ENCODE results near the gene MFAP3L.

Gene MFAP3L

DNA sequence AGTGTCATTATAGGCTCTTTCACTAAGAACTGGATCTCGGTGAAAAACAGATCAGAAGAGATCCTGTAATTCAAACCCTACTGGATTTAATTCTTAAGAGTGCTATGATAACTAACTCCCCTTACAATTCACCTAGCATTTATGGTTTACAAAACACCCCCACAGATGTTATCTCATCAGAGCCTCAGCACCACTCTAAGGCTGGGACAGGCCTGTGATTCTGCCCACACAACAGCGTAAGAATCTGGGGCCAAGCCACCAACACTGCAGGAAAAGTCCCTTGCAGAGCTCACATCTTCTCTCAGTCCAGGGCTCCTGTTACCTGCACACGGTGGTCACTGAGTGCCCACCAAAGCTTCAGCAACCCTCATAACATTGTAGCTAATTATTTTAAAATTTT is 8.9 kb downstream of the MFAP3L start:
- DNase-seq: no peak

DNA sequence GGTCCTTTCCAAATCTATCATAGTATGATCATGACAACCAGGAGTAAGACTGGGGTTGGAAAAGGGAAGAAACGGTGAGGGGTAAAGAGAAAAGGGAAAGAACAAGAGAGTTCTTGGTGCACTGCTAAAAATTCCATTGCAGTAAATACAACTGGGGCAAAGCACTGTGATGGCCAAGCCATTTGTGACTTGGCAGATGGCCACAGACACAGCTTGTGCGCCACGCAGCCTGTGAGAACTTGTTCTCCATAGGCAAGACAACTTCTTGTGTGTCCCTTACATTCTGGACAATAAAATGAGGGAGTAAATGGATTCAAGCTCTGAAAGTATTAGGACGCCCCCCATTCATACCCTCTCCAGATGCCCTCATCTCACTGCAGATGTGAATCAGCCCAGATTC is 10.9 kb downstream of the MFAP3L start:
- DNase-seq: no peak

DNA sequence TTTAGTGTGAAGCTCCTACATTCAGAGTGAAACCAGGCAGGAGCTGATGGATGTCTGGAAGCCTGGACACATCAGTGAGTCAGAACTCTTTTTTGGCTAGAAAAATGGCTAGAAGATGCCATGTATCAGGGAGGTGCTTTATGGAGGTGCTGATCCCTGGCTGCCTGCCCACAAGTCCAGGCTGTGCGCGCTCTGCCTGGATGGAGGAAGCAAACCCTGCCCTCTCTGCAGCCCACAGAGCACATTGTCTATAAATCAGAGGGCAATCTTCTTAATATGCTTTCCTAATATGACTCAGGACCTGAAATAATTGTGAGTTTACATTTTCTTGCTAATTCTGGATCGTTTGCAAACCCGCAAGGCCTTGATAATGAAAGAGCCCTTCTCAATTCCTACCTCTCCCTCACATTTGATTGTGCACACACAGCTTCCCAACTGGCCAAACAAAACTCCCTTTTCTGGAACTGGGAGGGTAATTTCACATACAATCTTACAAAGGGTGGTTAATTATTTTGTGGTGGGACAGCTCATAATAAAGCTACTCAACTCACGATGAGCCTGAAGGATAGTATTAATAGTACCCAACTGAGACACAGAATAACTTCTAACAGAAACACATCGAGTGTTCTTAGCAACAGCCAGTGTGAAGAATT is 11.7 kb downstream of the MFAP3L start:
- DNase-seq: no peak

DNA sequence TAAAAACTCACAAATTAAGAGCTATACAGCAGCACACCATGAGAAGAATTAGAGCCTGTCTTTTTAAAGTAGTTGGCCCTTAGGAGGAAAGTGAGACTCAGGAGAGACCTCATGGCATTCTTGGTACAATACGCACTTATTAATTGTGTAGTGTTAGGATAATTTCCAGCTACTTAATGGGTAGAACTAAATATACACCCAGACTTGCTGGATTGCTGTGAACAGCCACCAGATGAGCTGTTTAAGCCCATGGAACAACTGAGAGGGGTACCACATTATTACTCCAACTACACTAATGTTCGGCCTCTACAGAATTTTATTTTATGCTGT is 13.6 kb downstream of the MFAP3L start:
- no peak for DNase-seq

DNA sequence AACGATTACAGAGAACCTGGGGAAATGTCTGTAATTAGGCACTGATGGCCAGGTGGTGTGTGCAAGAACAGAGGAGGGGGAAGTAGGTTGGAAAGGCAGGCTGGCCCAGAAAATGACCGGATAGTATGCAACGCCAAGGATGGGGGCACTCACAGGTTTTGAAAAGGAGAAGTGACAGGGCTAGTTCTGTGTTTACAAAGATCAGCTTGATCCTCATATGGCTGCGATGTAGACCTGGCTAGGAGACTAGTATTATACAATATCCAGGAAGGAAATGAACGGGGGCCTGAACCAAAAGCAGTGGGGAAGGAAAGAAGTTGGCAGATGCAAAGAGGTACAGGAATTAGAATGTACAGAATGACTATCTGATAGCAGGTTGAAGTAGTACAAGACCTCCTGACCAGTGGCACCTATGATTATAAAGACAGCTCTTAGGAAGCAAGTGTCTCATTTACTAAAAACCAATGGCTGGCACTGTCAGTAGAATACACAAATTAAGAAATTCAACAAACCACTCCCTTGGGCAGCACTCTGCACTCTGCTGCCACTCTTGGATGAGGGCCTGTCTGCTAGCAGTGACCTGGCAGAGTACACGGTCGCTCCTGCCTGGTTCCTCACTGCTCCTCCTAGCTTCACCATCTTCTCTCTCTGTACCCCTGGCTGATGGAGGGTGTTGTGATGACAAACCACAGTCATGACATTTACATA is 14.1 kb downstream of the MFAP3L start:
- no peak for DNase-seq

DNA sequence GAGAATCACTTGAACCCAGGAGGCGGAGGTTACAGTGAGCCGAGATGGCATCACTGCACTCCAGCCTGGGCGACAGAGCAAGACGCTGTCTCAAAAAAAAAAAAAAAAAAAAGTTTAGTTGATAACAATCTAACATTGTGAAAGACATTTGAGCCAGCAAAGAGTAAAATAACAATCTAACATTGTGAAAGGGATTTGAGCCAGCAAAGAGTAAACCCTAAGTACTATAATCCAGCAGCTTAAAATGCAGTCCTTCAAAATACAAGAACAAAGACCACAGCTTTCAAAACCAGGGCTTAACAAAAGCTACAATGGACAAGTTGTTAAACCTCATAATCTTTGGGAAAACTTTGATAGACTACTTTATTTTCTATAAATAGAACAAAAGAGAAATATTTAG is 16.9 kb downstream of the MFAP3L start:
- DNase-seq: no peak

DNA sequence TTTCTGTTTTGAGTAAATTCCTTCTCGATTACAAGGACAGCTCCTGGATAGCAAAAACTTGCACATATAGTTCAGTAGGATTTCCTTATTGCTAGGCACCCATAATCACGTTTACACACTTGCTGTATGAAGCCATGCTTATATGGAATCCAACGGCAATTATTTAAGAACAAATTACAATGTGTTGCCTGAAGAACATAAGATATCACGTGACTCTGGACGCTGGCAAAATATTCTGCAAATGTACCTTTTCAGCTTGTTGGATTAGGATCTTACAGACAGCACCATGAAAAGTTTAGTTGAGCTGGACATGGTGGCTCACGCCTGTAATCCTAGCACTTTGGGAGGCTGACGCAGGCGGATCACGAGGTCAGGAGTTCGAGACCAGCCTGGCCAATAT is 17.4 kb downstream of the MFAP3L start:
- DNase-seq: no peak

DNA sequence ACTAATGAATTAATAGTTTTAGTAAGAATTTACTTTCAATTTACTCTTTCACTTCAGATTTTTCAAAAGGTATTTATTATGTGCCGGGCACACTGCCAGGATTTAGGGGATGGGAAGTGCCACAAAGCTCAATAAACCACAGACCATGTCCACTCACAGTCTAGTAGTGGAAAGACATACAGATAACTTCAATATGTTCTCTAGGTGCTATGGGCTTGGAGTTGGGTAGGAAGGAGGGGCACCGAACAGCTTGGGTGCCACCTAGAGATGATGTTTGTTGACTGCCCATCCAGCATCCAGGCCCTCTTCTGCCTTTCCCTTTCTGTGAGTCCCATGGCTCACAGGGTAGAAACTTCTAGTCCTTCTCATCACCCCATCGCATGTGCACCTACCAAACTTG is 17.8 kb downstream of the MFAP3L start:
- DNase-seq: no peak

DNA sequence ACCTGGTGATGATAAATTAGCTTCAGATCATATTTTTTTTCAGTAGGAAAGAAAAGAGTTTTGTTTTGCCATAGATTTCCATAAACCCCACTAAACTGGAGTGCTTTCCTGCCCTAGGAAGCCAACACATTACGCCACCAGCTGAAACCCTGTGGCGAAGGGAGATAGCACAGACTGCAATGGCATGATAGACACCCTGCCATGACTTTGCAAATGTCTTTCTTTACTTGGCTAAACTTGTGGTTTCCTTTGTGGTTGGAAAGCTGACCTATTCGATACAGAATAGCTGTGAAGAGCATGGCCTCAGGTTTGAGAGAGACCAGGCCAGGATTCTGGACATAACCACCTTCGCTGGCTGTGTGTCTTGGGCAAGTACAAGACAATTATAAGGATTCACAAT is 19.1 kb downstream of the MFAP3L start:
- no peak for DNase-seq

DNA sequence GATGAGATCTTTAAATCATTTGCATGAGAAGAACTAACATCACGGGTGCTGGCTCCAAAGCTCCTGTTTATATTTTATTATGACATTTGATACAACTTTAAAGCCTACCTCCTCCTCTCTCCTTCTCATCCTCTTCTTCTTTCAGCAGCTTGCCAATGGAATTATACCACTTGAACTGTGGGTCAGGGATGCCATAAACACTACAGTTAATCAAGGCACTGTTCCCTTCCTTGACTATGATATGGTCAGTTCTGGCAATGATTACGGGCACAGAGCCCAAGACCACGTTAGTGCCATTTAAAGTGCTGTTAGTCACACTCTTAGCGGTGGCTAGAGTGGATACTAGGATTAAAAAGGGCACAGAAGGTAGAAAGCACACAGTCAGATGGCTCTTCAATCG is 20.7 kb downstream of the MFAP3L start:
- DNase-seq: no peak

DNA sequence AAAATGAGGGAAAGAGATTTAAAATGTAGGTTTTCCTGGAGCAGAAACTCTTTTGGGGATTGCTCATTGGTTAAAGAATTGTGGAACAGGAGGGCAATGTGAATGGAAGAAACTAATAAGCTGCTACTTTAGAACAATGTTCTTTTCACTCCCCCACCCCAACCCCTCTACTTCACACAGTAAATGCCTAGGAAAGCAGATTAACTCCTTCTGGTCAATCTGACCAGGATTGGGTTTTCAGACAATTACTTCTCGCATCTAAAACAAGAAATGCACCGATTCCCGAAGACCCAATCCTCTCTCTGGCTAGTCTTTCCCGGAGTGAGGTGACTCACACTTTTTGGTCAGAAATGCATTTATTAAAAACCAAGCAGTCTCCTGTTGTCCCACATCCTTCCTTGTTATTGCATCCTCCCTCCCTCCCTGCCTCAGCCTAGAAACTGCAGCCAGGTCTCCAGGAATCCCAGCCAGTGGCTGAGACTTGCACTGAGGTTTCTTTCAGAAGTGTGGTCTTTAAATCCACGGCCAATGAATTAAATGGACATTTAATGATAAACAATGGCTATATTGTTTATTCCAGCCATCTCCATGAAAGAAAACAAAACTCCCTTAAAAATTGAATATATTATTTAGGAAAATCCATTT is 21.4 kb downstream of the MFAP3L start:
- DNase-seq: no peak

DNA sequence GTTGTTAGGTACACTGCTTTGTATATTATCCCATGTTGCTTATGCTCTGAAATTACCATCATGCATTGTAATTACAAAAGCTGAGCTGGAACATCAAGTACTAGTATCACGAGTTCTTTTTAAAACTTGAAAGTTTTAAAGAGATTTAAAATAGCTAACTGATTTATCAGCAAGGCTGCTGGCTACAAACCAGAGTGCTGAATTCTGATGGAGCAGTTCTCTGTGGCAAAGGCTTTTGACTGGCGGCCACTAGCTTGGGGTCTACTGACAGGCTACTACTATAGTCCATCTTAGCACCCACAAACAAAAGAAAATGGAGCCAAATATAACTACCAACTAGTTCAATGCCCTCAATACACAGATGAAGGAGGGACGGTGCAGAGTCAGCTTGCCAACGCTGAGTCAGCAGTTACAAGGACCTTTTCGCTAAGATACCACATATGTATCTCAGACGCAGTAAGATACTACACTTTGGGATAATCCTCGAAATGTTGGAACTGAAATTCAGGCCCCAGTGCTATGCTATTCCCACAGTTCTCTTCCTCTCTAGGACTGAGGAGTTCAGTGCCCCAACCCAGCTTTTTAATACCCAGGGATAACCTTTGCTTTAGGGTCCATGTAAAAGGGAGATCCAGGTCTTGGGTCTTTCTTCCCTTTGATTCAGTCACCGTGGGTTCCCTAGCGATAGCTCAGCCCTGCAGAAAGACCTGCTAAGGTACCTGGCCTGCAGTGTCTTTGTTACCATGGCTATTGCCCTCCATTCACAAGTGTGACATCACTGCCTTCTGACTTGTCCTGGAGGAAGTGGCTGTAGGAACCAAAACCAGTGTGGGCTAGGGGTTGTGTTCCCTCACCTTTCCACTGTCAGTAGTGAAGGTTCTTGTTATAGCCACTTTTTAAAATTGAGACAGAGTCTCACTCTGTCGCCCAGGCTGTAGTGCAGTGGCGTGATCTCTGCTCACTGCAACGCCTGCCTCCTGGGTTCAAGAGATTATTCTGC is 22.8 kb downstream of the MFAP3L start:
- DNase-seq: no peak

DNA sequence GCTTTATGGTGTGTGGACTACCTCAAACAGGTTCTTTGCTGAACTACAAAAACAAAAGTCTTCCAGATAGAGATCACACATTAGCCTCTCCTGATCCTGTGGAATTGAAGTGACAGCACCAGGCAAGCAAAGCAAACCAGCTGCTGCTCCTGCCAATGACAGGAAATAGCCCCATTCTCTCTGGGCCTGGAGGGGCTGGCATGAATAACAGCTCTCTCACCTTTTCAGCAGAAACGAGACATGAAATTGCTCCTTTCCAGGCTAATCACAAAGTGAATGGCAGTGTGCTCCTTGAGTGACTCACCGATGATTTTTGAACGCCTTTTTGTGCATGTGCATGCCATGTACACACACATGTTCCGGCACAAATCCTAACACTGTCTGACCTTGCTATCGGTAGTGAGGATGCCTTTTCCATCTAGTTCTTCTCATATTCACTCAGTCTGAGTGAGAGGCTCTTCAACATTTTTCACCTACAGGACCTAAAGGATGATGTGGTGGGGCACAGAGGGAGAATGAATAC is 24.4 kb downstream of the MFAP3L start:
- DNase-seq: no peak

DNA sequence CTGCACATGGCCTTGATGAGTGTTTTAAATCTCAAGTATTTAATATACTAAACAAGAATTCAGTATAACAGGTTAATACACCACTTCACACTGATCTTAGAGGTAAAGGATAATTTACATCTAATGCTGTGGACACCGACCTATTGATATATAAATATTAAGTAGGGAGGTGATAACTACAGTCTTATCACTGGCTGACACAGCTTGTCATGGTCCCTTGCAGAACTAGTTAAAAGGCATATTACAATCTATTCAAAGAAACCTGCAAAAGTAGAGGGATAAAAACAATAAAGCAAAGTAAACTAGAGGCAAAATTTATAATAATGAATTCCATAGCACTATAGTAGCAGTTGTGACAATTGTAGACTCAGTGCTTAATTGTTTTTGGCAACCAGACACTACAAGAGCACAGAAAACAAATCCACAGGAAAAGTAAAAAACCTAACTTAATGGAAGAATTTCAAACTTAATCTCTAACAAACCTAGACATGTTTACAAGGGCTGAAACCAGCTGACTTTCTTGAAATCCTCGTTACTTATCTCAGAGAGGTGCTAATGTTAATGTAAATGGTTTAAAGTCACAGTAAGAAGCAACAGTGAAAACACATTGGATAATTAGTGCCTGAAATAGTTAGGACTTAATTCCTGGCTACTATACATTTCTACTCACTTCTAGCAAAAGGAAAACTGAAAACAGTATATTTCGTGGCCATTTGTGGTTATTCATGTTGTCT is 25.0 kb downstream of the MFAP3L start:
- DNase-seq: no peak

DNA sequence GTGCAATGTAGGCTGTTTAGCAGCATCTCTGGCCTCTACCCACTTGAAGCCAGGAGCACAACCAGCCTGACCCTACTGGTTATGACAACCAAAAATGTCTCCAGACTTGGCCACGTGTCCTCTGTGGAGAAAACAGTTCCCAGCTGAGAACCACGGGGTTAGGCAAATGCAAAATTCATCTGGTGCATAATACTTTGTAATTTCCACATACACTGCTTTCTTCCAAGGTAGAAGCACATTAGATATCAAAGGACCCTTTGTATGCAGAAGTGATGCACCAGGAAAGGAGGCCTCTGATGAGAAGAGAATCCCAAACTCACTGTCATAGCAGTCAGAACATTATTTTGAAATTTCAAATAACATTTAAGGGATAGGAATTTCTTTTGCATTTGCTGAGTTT is 26.3 kb downstream of the MFAP3L start:
- DNase-seq: no peak

DNA sequence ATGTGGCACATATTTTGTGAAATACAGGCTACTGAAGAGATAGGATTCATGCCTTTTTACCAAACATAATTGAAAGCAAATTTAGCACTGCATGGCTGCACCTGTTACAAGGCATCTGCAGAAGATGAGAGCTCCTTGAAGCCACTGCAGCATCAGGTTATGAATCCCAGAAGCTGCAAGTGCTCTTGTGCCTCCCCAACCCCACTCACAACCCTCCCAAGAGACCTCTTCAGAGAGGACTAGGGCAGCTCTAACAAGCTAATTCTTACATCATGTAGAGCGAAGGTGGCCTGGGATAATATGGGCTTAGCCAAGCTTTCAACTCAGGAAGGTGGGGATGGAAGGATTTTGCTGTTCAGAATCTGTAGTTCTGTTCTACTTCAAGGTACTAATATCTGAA is 27.2 kb downstream of the MFAP3L start:
- DNase-seq: no peak

DNA sequence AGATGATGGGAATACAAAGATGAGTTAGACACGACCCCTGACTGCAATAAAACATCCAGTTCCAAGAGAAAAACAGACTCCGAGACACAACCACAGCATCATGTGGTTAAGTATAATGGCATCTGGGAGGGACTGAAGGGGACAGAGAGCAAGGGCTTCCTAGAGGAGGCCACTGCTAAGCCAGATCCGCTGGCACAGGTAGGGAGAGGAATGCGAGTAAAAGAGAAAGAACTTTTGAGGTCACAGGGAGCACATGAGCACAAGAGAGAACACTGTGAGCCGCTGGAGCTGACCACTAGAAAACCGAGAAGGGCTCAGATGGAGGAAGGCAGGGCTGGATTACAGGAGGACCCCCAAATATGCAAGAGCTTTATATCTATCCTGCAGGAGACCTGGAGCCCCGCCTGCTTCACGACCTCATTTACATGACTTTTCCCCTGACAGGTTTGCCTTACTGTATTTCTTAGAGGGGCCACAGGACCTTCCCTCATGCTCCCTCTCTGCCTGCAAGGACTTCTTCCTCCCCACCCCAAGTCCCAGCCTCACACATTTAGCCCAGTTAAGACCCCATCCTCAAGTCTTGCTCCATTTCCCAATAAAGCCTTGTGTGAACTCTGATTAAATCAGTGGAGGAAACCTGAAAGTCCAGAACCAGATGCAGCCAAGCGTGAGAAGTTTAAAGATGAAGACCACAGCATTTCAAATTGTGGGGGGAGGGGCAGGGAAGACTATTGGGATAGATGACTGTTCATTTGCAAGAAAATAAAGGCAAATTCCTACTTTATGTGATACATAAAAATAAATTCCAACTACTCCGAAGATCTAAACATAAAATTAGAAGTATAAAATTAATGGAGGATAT is 29.6 kb downstream of the MFAP3L start:
- DNase-seq: no peak

DNA sequence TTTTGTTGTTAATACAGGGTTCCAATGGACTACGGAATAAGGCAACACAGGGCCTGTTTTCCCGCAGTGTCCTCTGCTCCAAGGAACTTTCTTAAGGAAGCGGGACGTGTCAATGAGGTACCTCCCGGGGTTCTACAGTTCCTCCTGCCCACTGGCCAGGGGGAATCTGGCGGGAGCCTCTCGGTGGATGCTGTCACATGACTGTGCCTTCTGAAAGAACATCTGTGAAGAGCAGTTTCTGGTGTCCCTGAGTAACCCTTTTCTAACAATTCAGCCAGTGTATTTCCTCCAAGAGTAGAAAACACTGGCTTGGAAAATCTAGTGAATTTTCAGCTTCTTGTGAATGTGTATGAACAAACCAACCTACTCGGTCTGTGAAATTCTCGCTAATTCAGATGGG is 32.7 kb downstream of the MFAP3L start:
- no peak for DNase-seq

DNA sequence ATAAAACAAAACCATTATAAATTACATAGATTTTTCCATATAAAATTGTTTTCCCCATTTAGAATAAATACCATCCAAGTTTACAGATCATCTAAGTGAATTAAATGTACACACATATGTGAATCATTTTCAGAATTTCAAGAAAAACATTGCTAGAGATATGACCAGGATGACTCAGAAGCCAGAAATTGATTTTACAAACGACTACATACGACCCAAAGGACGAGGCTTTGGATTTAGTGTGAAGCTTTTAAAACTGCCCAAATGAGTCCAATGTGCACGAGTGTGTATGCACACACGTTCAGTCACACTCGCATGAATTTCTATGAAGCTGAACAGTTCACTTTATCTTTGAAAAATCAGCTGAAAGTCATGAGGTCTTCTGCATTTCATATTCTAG is 37.9 kb downstream of the MFAP3L start:
- DNase-seq: no peak

DNA sequence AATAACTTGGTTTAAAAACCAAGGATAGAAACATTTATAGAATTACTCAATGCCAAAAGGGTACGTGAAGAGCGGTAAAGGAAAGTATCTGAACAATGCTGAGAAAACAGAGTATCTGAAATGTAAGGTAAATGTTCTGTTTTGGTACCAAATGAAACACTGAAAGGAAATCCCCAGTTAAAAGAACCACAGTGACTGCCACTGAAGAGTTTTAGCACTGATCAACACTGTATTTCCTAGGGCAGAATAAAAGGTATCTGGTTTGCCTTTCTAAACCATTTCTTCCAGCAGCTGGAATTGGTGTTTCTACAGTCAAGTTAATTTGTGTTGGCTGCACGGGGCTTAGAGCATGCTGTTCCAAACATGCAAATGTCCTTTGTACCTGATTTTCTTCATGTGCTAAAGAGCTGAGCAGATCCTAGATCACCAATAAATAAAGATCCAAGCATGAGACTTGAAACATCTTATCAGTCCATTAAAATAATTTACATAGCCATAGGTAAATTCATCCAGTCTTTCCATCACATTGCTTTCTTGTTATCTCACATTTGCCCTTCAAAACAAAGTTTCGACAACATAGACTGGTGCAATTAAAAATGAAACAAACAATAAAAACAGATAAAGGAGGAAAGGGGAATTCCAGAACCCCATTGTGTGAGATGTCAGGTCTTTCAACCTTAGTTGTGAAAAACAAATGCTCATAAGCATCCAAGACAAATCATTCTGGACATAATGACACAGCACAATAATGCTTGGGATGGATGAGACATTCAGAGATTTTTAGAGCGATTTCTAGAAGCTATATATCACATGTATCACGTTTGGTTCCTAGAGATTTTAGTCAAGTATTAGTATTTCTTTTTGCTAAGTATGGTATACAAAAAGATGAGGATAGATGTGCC is 38.6 kb downstream of the MFAP3L start:
- no peak for DNase-seq

Data from activated CD4-positive, alpha-beta T cell treated with anti-CD3 and anti-CD28 coated beads, Interleukin-2, amount 50 U/mL, for 4 hours (primary cell).